Astrocyte of the spinal cord (primary cell): Measurements from ENCODE around the gene EMC8.
"Not testable (repeated sequence)": the region's sequence is repeated elsewhere in the genome, so short reads cannot be mapped to it uniquely, and the experiment has no call there.

ENCODE experiments used
- DNase-seq: peaks from one replicate; pipeline ENCODE4 v3.0.0; 2011; ENCODE audit warnings: low read depth, low spot score
- H3K4me3 ChIP-seq: 2 replicates; pipeline ENCODE4 v1.5.1; 2011; ENCODE audit warnings: low read depth, mild to moderate bottlenecking, low read length, moderate library complexity
- CTCF ChIP-seq: IDR thresholded peaks from 2 replicates; pipeline ENCODE4 v1.5.1; 2012; ENCODE audit warnings: low read depth, mild to moderate bottlenecking, low read length, inconsistent platforms
- in situ Hi-C: cut with HindIII; loops from 2 replicates; pipeline ENCODE4 v1.10.0; 2017; ENCODE audit warnings: low sequenced_read_pairs

EMC8 gene

GRCh38 chr16:85839681-85840240 is 40.4 kb upstream of the EMC8 start:
- no peak for DNase-seq
- in situ Hi-C loops: no loop called here
- no peak overlapping the region for H3K4me3 ChIP-seq
- TF ChIP-seq CTCF: no peak

GRCh38 chr16:85838876-85839585 is 39.7 kb upstream of the EMC8 start:
- TF ChIP-seq CTCF: no peak
- in situ Hi-C loops: no loop called here
- no peak for DNase-seq
- no peak overlapping the region for H3K4me3 ChIP-seq

GRCh38 chr16:85838381-85838780 is 39.0 kb upstream of the EMC8 start:
- TF ChIP-seq CTCF: no peak
- in situ Hi-C loops: no loop called here
- H3K4me3 ChIP-seq: no peak overlapping the region
- DNase-seq: no peak

GRCh38 chr16:85837654-85838053 is 38.3 kb upstream of the EMC8 start:
- in situ Hi-C loops, H3K4me3 ChIP-seq, DNase-seq: not testable (repeated sequence)

GRCh38 chr16:85836706-85837582 is 37.6 kb upstream of the EMC8 start:
- H3K4me3 ChIP-seq: no peak overlapping the region
- DNase-seq: no peak
- in situ Hi-C loops: no loop called here
- no peak for TF ChIP-seq CTCF

GRCh38 chr16:85835956-85836705 is 36.8 kb upstream of the EMC8 start:
- no peak overlapping the region for H3K4me3 ChIP-seq
- TF ChIP-seq CTCF: no peak
- no peak for DNase-seq
- in situ Hi-C loops: no loop called here
